ENCODE results near the gene PLPPR3. TPM values are rescaled to one million over a fixed set of nuclear protein-coding genes. Genes with fewer than 3 reads are reported as not detected.

PLPPR3 gene
- total and polyA plus RNA-seq, 4 donors = 3.1 TPM; not detected in 3

DNA sequence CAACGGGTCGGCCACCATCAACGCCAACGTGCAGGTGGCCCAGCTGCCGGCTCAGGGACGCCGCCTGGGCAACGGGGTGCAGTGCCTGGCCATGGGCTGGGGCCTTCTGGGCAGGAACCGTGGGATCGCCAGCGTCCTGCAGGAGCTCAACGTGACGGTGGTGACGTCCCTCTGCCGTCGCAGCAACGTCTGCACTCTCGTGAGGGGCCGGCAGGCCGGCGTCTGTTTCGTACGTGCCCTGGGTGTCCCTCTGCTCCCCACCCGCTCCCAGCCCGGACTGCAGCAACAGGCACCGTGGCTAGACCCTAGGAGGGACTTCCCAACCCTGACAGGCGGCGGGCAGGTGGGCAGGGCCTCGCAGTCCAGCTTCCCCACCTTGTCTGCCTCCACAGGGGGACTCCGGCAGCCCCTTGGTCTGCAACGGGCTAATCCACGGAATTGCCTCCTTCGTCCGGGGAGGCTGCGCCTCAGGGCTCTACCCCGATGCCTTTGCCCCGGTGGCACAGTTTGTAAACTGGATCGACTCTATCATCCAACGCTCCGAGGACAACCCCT lies 33.9 kb upstream of the PLPPR3 start:
- H3K4me1 ChIP-seq (ENCODE audit: control insufficient read depth in 4 of 4, insufficient read depth in 4 of 4, low read length in 3 of 4) = peaks cover 5 to 11% (median 9%) of the 10 kb centered on the region in 4 donors
- H3K27me3 ChIP-seq (ENCODE audit: control insufficient read depth in 4 of 4, insufficient read depth in 4 of 4, low read length in 3 of 4) = no peaks in the 10 kb centered on the region
- no peak for TF ChIP-seq TAF1 (conservative IDR thresholded peaks at IDR 0.05)
- TF ChIP-seq GABPA (IDR thresholded peaks at IDR 0.05 in 1 of 2, conservative IDR thresholded peaks at IDR 0.05 in 1 of 2) = no peak
- TF ChIP-seq, protein P1, sequence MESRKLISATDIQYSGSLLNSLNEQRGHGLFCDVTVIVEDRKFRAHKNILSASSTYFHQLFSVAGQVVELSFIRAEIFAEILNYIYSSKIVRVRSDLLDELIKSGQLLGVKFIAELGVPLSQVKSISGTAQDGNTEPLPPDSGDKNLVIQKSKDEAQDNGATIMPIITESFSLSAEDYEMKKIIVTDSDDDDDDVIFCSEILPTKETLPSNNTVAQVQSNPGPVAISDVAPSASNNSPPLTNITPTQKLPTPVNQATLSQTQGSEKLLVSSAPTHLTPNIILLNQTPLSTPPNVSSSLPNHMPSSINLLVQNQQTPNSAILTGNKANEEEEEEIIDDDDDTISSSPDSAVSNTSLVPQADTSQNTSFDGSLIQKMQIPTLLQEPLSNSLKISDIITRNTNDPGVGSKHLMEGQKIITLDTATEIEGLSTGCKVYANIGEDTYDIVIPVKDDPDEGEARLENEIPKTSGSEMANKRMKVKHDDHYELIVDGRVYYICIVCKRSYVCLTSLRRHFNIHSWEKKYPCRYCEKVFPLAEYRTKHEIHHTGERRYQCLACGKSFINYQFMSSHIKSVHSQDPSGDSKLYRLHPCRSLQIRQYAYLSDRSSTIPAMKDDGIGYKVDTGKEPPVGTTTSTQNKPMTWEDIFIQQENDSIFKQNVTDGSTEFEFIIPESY (IDR thresholded peaks at IDR 0.05) = no peak
- no peak for TF ChIP-seq NR2F2 (IDR thresholded peaks at IDR 0.05)
- no peak for TF ChIP-seq FOXA2 (IDR thresholded peaks at IDR 0.05)
- no peak for TF ChIP-seq FOXA1 (IDR thresholded peaks at IDR 0.05)
- no peak for TF ChIP-seq RXRA (IDR thresholded peaks at IDR 0.05)
- no peak for TF ChIP-seq RAD21 (IDR thresholded peaks at IDR 0.05)
- no peak for TF ChIP-seq JUND (IDR thresholded peaks at IDR 0.05)
- no peak for TF ChIP-seq YY1 (IDR thresholded peaks at IDR 0.05)
- TF ChIP-seq EGR1 (IDR thresholded peaks at IDR 0.05; ENCODE audit: low read depth in 2 of 2) = no peak
- TF ChIP-seq, protein P2, sequence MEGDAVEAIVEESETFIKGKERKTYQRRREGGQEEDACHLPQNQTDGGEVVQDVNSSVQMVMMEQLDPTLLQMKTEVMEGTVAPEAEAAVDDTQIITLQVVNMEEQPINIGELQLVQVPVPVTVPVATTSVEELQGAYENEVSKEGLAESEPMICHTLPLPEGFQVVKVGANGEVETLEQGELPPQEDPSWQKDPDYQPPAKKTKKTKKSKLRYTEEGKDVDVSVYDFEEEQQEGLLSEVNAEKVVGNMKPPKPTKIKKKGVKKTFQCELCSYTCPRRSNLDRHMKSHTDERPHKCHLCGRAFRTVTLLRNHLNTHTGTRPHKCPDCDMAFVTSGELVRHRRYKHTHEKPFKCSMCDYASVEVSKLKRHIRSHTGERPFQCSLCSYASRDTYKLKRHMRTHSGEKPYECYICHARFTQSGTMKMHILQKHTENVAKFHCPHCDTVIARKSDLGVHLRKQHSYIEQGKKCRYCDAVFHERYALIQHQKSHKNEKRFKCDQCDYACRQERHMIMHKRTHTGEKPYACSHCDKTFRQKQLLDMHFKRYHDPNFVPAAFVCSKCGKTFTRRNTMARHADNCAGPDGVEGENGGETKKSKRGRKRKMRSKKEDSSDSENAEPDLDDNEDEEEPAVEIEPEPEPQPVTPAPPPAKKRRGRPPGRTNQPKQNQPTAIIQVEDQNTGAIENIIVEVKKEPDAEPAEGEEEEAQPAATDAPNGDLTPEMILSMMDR (IDR thresholded peaks at IDR 0.05; ENCODE audit: low read depth, low read length, missing input control) = no peak
- no peak for TF ChIP-seq HNF4G (IDR thresholded peaks at IDR 0.05)
- H3K36me3 ChIP-seq (ENCODE audit: control insufficient read depth in 4 of 4, insufficient read depth in 3 of 4, low read depth in 1 of 4, low read length in 3 of 4) = no peaks in the 10 kb centered on the region
- H3K4me3 ChIP-seq (ENCODE audit: low read depth in 1 of 3, low read length in 3 of 3) = no peak overlapping the region
- no peaks in the 10 kb centered on the region for H3K9me3 ChIP-seq (ENCODE audit: control insufficient read depth in 4 of 4, low read length in 3 of 4)
- WGBS = 75% methylated on average over 40 of the region's 40 CpGs
- H3K27ac ChIP-seq (ENCODE audit: low read depth in 1 of 2, low read length in 2 of 2) = no peak overlapping the region
- H3K9ac ChIP-seq (ENCODE audit: low read depth in 1 of 2, low read length in 2 of 2) = no peak overlapping the region
- DNase-seq (ENCODE audit: low spot score) = no peak

DNA sequence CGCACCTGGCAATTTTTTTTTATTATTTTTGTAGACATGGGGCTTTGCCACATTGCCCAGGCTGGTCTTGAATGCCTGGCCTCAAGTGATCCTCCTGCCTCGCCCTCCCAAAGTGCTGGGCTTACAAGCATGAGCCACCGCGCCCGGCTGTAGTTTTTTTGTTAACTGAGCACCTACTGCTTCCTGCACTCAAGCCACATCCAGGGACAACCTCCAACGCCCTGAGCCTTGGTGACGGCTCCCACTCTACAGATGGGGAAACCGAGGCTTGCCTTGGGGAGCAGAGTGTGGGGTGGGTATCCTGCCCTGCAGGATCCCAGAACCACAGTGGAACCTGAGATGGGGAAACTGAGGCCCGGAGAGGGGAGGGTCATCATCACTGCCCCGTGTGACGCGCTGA lies 33.4 kb upstream of the PLPPR3 start:
- Histone ChIP-seq H3K9me3 (ENCODE audit: control insufficient read depth in 4 of 4, low read length in 3 of 4) (no peaks in the 10 kb centered on the region), H3K36me3 (ENCODE audit: control insufficient read depth in 4 of 4, insufficient read depth in 3 of 4, low read depth in 1 of 4, low read length in 3 of 4) (no peaks in the 10 kb centered on the region), H3K9ac (ENCODE audit: low read depth in 1 of 2, low read length in 2 of 2) (no peak overlapping the region), H3K27ac (ENCODE audit: low read depth in 1 of 2, low read length in 2 of 2) (no peak overlapping the region), H3K4me1 (ENCODE audit: control insufficient read depth in 4 of 4, insufficient read depth in 4 of 4, low read length in 3 of 4) (peaks cover 5 to 12% (median 8%) of the 10 kb centered on the region in 4 donors), H3K4me3 (ENCODE audit: low read depth in 1 of 3, low read length in 3 of 3) (no peak overlapping the region), H3K27me3 (ENCODE audit: control insufficient read depth in 4 of 4, insufficient read depth in 4 of 4, low read length in 3 of 4) (no peaks in the 10 kb centered on the region)
- DNase-seq (ENCODE audit: low spot score) = no peak
- WGBS = 80% methylated on average over 12 of the region's 12 CpGs
- TF ChIP-seq NR2F2 (IDR thresholded peaks at IDR 0.05) (no peak), JUND (IDR thresholded peaks at IDR 0.05) (no peak), RAD21 (IDR thresholded peaks at IDR 0.05) (no peak), SP1 (IDR thresholded peaks at IDR 0.05) (no peak), EGR1 (IDR thresholded peaks at IDR 0.05; ENCODE audit: low read depth in 2 of 2) (no peak), HNF4G (IDR thresholded peaks at IDR 0.05) (no peak), GABPA (IDR thresholded peaks at IDR 0.05 in 1 of 2, conservative IDR thresholded peaks at IDR 0.05 in 1 of 2) (no peak), TAF1 (conservative IDR thresholded peaks at IDR 0.05) (no peak), FOXA2 (IDR thresholded peaks at IDR 0.05) (no peak), YY1 (IDR thresholded peaks at IDR 0.05) (no peak), FOXA1 (IDR thresholded peaks at IDR 0.05) (no peak)
- TF ChIP-seq, protein P1 (IDR thresholded peaks at IDR 0.05) = no peak
- TF ChIP-seq, protein P2 (IDR thresholded peaks at IDR 0.05; ENCODE audit: low read depth, low read length, missing input control) = no peak
- TF ChIP-seq, protein P3, sequence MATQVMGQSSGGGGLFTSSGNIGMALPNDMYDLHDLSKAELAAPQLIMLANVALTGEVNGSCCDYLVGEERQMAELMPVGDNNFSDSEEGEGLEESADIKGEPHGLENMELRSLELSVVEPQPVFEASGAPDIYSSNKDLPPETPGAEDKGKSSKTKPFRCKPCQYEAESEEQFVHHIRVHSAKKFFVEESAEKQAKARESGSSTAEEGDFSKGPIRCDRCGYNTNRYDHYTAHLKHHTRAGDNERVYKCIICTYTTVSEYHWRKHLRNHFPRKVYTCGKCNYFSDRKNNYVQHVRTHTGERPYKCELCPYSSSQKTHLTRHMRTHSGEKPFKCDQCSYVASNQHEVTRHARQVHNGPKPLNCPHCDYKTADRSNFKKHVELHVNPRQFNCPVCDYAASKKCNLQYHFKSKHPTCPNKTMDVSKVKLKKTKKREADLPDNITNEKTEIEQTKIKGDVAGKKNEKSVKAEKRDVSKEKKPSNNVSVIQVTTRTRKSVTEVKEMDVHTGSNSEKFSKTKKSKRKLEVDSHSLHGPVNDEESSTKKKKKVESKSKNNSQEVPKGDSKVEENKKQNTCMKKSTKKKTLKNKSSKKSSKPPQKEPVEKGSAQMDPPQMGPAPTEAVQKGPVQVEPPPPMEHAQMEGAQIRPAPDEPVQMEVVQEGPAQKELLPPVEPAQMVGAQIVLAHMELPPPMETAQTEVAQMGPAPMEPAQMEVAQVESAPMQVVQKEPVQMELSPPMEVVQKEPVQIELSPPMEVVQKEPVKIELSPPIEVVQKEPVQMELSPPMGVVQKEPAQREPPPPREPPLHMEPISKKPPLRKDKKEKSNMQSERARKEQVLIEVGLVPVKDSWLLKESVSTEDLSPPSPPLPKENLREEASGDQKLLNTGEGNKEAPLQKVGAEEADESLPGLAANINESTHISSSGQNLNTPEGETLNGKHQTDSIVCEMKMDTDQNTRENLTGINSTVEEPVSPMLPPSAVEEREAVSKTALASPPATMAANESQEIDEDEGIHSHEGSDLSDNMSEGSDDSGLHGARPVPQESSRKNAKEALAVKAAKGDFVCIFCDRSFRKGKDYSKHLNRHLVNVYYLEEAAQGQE (IDR thresholded peaks at IDR 0.05) = no peak
- TF ChIP-seq, protein P4, sequence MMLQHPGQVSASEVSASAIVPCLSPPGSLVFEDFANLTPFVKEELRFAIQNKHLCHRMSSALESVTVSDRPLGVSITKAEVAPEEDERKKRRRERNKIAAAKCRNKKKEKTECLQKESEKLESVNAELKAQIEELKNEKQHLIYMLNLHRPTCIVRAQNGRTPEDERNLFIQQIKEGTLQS (IDR thresholded peaks at IDR 0.05) = no peak
